ENCODE data around the gene UNC5A. TPM values are rescaled to one million over a fixed set of nuclear protein-coding genes. Genes with fewer than 3 reads are reported as not detected.

The UNC5A gene
- total RNA-seq, 1 experiment from 2014 or later = 10.1 TPM

DNA sequence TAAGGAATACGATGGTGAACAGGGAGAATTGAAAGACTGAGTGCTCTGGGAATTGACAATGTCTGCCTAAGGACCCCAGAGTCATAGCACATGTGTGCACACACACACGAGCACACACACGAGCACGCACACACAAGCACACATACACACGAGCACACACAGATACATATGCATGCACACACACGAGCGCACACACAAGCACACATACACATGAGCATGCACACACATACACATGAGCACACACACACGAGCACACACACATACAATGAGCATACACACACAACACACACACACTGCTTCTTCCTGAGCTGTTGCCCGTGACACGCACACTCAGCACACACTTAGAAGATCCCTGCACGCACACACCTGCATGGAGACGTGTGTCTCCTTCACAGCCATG, 10.9 kb upstream of the UNC5A start:
- no TSS peak for BruUV-seq (replicated peaks)
- Histone ChIP-seq H3K9me2 (ENCODE audit: insufficient read depth) (no peaks in the 10 kb centered on the region), H3K9ac (ENCODE audit: low read length) (no peak overlapping the region), H4K20me1 (ENCODE audit: insufficient read depth) (no peaks in the 10 kb centered on the region), H3K4me1 (ENCODE audit: control insufficient read depth in 1 of 2, insufficient read depth in 2 of 2, low read length in 2 of 2) (no peaks in the 10 kb centered on the region), H3K79me2 (ENCODE audit: insufficient read depth, low read length) (no peaks in the 10 kb centered on the region), H3K9me3 (ENCODE audit: control insufficient read depth in 1 of 2, insufficient read depth in 1 of 2, low read depth in 1 of 2, low read length in 2 of 2) (no peaks in the 10 kb centered on the region), H2AFZ (ENCODE audit: low read depth, low read length, poor library complexity, severe bottlenecking) (no peak overlapping the region), H3K27me3 (ENCODE audit: insufficient read depth, low read length) (peaks cover 25% of the 10 kb centered on the region; the same call in 1 of the 2 replicates), H3K4me2 (ENCODE audit: low read length) (no peak overlapping the region), H3K27ac (ENCODE audit: low read depth, low read length) (no peak overlapping the region), H3K36me3 (ENCODE audit: control insufficient read depth in 1 of 2, insufficient read depth in 2 of 2, low read length in 2 of 2) (no peaks in the 10 kb centered on the region), H3K4me3 (replicated peaks in 1 of 2; ENCODE audit: low read depth in 1 of 2, low read length in 2 of 2) (no peak overlapping the region)
- intact Hi-C loops (cut with micrococcal nuclease) = no loop called here
- POLR2A ChIA-PET = no interaction called here
- RAD21 ChIA-PET (ENCODE audit: low non-redundant PET in 1 of 2, low total read pairs in 2 of 2, uncharacterized antibody in 2 of 2, unreplicated experiment in 2 of 2) = no interaction called here
- CTCF ChIA-PET = no interaction called here
- ATAC-seq (no peak), DNase-seq (ENCODE audit: low read depth, low spot score) (no peak)
- TF ChIP-seq EGR1 (IDR thresholded peaks at IDR 0.05; ENCODE audit: low read depth) = no peak
- TF ChIP-seq, protein P1, sequence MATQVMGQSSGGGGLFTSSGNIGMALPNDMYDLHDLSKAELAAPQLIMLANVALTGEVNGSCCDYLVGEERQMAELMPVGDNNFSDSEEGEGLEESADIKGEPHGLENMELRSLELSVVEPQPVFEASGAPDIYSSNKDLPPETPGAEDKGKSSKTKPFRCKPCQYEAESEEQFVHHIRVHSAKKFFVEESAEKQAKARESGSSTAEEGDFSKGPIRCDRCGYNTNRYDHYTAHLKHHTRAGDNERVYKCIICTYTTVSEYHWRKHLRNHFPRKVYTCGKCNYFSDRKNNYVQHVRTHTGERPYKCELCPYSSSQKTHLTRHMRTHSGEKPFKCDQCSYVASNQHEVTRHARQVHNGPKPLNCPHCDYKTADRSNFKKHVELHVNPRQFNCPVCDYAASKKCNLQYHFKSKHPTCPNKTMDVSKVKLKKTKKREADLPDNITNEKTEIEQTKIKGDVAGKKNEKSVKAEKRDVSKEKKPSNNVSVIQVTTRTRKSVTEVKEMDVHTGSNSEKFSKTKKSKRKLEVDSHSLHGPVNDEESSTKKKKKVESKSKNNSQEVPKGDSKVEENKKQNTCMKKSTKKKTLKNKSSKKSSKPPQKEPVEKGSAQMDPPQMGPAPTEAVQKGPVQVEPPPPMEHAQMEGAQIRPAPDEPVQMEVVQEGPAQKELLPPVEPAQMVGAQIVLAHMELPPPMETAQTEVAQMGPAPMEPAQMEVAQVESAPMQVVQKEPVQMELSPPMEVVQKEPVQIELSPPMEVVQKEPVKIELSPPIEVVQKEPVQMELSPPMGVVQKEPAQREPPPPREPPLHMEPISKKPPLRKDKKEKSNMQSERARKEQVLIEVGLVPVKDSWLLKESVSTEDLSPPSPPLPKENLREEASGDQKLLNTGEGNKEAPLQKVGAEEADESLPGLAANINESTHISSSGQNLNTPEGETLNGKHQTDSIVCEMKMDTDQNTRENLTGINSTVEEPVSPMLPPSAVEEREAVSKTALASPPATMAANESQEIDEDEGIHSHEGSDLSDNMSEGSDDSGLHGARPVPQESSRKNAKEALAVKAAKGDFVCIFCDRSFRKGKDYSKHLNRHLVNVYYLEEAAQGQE (IDR thresholded peaks at IDR 0.05; ENCODE audit: low read depth) = no peak

DNA sequence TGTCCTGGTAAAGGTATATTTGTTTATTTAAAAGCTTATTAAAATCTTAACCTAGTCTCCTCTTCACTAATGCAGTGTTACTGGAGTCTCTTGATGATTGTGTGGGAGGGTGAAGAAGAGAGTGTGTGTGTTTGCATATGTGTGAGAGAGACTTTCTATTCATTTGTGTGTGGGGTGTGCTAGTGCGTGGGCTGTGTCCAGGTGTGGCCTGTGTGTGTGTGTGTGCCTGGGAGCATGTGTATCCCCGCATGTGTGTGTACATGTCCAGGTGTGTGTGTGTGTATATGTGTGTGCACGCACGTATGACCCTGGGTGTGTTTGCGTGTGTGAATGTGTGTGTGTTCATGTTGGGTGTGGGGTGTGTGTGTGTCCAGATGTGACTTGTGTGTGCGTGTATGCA, 10.3 kb upstream of the UNC5A start:
- Histone ChIP-seq H3K27me3 (ENCODE audit: insufficient read depth, low read length) (peaks cover 30% of the 10 kb centered on the region; the same call in 1 of the 2 replicates), H3K9me3 (ENCODE audit: control insufficient read depth in 1 of 2, insufficient read depth in 1 of 2, low read depth in 1 of 2, low read length in 2 of 2) (no peaks in the 10 kb centered on the region), H3K9ac (ENCODE audit: low read length) (no peak overlapping the region), H3K27ac (ENCODE audit: low read depth, low read length) (no peak overlapping the region), H3K4me2 (ENCODE audit: low read length) (no peak overlapping the region), H3K79me2 (ENCODE audit: insufficient read depth, low read length) (no peaks in the 10 kb centered on the region), H3K4me3 (replicated peaks in 1 of 2; ENCODE audit: low read depth in 1 of 2, low read length in 2 of 2) (no peak overlapping the region), H4K20me1 (ENCODE audit: insufficient read depth) (no peaks in the 10 kb centered on the region), H3K36me3 (ENCODE audit: control insufficient read depth in 1 of 2, insufficient read depth in 2 of 2, low read length in 2 of 2) (no peaks in the 10 kb centered on the region), H3K9me2 (ENCODE audit: insufficient read depth) (no peaks in the 10 kb centered on the region), H2AFZ (ENCODE audit: low read depth, low read length, poor library complexity, severe bottlenecking) (no peak overlapping the region), H3K4me1 (ENCODE audit: control insufficient read depth in 1 of 2, insufficient read depth in 2 of 2, low read length in 2 of 2) (no peaks in the 10 kb centered on the region)
- CTCF ChIA-PET = no interaction called here
- ATAC-seq (no peak), DNase-seq (ENCODE audit: low read depth, low spot score) (no peak)
- intact Hi-C loops (cut with micrococcal nuclease) = loop anchor here (10.0 kb wide), 1 partner anchor 945 kb away; no protein-coding TSS in a partner anchor
- BruUV-seq (replicated peaks) = no TSS peak
- POLR2A ChIA-PET = no interaction called here
- RAD21 ChIA-PET (ENCODE audit: low non-redundant PET in 1 of 2, low total read pairs in 2 of 2, uncharacterized antibody in 2 of 2, unreplicated experiment in 2 of 2) = no interaction called here
- TF ChIP-seq POLR2AphosphoS5 (IDR thresholded peaks at IDR 0.05; ENCODE audit: low read depth, low read length) (no peak), FOSL1 (IDR thresholded peaks at IDR 0.05; ENCODE audit: low read depth) (no peak), YY1 (IDR thresholded peaks at IDR 0.05; ENCODE audit: extremely low read depth, insufficient replicate concordance, low read depth, low read length) (no peak), TCF7L2 (IDR thresholded peaks at IDR 0.05; ENCODE audit: borderline replicate concordance, extremely low read depth, insufficient read depth, insufficient read length) (no peak)
- TF ChIP-seq, protein P2, sequence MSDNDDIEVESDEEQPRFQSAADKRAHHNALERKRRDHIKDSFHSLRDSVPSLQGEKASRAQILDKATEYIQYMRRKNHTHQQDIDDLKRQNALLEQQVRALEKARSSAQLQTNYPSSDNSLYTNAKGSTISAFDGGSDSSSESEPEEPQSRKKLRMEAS (IDR thresholded peaks at IDR 0.05) = no peak
- TF ChIP-seq, protein P3, sequence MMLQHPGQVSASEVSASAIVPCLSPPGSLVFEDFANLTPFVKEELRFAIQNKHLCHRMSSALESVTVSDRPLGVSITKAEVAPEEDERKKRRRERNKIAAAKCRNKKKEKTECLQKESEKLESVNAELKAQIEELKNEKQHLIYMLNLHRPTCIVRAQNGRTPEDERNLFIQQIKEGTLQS (IDR thresholded peaks at IDR 0.05) = no peak
- TF ChIP-seq, protein P1 (IDR thresholded peaks at IDR 0.05; ENCODE audit: low read depth) = no peak
- TF ChIP-seq, protein P4, sequence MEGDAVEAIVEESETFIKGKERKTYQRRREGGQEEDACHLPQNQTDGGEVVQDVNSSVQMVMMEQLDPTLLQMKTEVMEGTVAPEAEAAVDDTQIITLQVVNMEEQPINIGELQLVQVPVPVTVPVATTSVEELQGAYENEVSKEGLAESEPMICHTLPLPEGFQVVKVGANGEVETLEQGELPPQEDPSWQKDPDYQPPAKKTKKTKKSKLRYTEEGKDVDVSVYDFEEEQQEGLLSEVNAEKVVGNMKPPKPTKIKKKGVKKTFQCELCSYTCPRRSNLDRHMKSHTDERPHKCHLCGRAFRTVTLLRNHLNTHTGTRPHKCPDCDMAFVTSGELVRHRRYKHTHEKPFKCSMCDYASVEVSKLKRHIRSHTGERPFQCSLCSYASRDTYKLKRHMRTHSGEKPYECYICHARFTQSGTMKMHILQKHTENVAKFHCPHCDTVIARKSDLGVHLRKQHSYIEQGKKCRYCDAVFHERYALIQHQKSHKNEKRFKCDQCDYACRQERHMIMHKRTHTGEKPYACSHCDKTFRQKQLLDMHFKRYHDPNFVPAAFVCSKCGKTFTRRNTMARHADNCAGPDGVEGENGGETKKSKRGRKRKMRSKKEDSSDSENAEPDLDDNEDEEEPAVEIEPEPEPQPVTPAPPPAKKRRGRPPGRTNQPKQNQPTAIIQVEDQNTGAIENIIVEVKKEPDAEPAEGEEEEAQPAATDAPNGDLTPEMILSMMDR (IDR thresholded peaks at IDR 0.05 in 2 of 3, conservative IDR thresholded peaks at IDR 0.05 in 1 of 3; ENCODE audit: borderline replicate concordance in 1 of 3, insufficient read depth in 1 of 3, low read depth in 2 of 3, low read length in 2 of 3) = no peak
